Stimulated activated CD4-positive, alpha-beta T cell treated with anti-CD3 and anti-CD28 coated beads, Interleukin-1b, Interleukin-23, amount 100 ng/mL, for 48 hours (primary cell): ENCODE data around the gene ACY1.
"Not testable (repeated sequence)": the region's sequence is repeated elsewhere in the genome, so short reads cannot be mapped to it uniquely, and the experiment has no call there.

Experiments
- DNase-seq: peaks from one replicate; pipeline ENCODE4 v3.0.0-alpha.2; 2020

The ACY1 gene

DNA sequence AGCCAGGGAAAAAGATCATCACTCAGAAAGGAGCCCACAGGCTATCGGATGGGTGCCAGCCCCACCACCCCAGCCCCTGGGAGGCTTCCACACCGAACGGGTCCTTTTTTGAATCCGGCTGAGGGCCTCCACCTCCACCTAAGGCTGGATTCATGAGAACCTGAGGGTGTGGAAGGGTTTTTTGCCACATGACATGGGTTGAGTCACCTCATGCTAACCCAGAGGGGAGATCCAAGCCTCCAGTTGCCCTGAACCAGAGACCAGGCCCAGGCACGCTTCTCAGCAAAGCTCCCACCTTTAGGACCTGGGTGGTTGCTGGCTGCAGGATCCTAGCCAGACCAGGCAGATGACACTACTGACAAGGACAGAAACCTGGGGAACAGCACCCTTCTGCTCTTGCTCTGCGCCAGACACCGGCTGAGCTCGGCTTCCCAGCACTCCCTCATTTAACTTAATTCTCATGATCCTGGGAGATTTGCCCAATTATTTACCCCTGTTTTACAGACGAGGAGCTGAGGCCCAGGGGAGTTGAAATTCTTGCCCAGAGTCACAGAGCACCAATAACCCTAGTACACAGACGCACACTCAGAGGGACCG is 47.5 kb downstream of the ACY1 start:
- no peak for DNase-seq

- no peak for DNase-seq
These were observed 48.6 kb downstream of the ACY1 start for GRCh38 chr3:52031896-52032295.

DNA sequence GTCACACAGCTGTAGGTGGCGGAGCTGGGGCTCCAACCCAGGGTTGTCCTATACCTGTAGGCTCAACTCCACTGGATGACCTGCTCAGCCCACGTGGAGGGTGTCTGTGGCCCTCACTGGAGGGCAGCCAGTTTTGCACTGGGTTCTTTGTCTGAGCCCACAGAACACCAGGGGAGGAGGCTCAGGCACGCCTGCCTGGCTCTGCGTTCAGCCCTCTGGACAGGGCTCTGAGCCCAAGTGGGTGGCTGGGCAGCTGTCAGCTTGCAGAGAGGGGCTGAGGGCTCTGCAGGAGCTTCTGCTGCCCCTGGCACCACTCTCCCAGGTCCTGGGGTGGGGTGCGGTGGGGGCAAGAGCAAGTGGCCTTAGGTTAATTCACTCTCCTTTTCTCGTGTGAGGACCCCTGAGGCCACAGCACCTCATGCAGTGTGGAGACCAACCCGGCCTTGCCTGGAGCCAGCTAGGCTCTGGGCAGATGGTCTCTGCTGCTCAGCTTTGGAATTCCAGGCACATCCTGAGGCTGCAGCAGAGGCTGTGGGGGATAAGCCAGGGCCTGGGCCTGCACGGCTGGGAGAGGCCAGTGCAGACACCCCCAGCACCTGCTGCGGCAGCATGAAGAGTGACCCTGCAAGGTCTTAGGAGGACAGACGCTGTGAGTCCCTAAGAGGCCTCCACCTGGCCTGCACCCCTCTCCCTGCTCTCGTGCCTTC is 49.5 kb downstream of the ACY1 start:
- DNase-seq = no peak

- not testable (repeated sequence) for DNase-seq
These were observed 50.4 kb downstream of the ACY1 start for GRCh38 chr3:52033748-52034147.

DNA sequence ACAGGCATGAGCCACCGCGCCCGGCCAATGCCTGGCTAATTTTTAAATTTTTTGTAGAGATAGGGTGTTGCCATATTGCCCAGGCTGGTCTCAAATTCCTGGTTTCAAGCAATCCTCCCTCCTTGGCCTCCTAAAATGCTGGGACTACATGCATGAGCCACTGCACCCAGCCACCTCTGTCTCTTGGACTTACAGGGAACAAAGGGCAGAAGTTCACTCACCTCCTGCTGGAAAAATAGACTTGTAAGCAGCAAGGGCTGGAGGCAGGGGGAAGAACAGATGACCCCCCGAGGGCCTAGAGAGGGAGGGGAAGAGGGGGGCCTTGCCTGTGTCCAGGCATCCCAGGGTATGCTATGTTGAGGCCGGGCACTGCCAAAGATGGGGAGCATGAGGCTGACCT is 50.9 kb downstream of the ACY1 start:
- no peak for DNase-seq

GRCh38 chr3:52034651-52035050 is 51.3 kb downstream of the ACY1 start:
- no peak for DNase-seq

DNA sequence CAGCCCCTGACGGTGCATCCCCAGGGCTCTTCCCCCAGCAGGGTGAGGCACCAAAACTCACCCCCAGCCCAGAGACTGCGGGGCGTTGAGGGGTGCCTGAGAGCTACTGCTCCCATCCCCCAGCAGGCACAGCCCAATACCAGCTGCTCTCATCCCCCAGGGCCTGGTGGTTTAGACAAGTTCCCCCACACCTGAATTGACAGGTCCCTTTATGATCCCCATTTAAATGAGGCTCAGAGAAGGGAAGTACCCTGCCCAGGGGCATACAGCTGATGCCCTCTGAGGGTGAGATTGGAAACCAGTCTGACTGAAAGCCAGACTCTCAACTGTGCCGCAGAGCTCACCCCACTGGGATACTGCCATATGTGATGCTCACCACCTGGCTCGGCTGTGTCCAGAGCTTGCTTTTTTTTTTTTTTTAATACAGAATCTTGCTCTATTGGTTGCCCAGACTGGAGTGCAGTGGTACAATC is 52.9 kb downstream of the ACY1 start:
- no peak for DNase-seq

DNA sequence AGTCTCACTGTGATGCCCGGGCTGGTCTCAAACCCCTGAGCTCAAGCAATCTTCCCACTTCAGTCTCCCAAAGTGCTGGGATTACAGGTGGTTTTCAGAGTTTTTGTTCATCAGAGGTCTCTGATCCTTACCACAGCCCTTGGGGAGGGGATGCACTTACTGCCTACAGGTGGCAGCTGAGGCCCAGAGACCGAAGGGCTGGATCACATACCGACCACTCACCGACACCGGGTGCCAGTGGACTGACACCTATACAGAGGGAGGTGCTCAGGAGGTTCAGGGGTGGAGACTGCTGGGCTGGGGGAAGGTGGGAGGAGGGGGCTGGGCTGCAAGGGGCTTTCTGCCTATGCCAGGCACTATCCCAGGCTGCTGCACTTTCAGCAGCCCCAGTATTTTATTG is 53.5 kb downstream of the ACY1 start:
- no peak for DNase-seq

GRCh38 chr3:52037291-52037690 is 54.0 kb downstream of the ACY1 start:
- DNase-seq = no peak

DNA sequence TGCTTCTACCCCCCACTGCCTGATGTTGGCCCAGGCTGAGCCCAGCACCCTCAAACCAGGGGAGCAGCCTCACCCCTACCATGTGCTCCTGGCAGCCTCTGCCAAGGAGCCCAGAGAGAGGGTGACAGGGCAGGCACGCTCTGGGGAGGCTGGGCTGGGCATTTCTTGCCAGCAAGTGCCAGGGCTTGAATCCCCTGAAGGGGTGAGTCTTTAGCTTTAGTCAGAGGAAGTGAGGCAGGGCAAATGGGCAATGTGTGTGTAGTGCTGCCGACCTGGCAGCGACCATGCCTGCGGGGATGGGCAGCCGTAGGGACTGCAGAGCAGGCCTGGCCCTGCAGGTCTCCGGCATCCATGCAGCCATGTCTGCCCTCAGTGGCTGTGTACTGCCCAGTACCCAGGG is 54.9 kb downstream of the ACY1 start:
- DNase-seq = no peak
